Upper lobe of left lung (tissue), 6 donors: ENCODE measurements around the gene KRTAP5-7. TPM values are rescaled to one million over a fixed set of nuclear protein-coding genes. Genes with fewer than 3 reads are reported as not detected.

Source experiments
- ATAC-seq, 2 donors: fragments of 200-7000 bp; cut with Tn5 transposase; one replicate each; pipeline ENCODE4 v1.9.1; 2022; ENCODE audit warnings: mild to moderate bottlenecking in 2 of 2, moderate library complexity in 2 of 2; ENCODE audit not compliant: low FRiP score in 2 of 2
- DNase-seq, 2 donors: peaks; one replicate each; pipeline ENCODE4 v3.0.0-alpha.2; 2019 to 2020
- H3K27ac ChIP-seq, 4 donors: fragments of 200-600 bp; sonication (generic); one replicate each; pipeline ENCODE4 v1.5.1; 2016 to 2019
- H3K27me3 ChIP-seq, 4 donors: fragments of 200-600 bp; sonication (generic); one replicate each; pipeline ENCODE4 v1.5.1; 2017 to 2019
- H3K36me3 ChIP-seq, 4 donors: fragments of 200-600 bp; sonication (generic); one replicate each; pipeline ENCODE4 v1.5.1; 2016 to 2019
- H3K4me1 ChIP-seq, 4 donors: fragments of 200-600 bp; sonication (generic); one replicate each; pipeline ENCODE4 v1.5.1; 2018 to 2019
- H3K4me3 ChIP-seq, 4 donors: fragments of 200-600 bp; sonication (generic); one replicate each; pipeline ENCODE4 v1.5.1; 2017 to 2019; ENCODE audit warnings: mild to moderate bottlenecking in 2 of 4, moderate library complexity in 1 of 4
- H3K9me3 ChIP-seq, 4 donors: fragments of 200-600 bp; sonication (generic); one replicate each; pipeline ENCODE4 v1.5.1; 2018 to 2019
- POLR2A ChIP-seq, 4 donors: fragments of 450-650 bp; IDR thresholded peaks; one replicate each; pipeline ENCODE4 v1.5.1; 2016 to 2017; ENCODE audit warnings: antibody characterized with exemption in 4 of 4, mild to moderate bottlenecking in 2 of 4
- POLR2AphosphoS5 ChIP-seq, 2 donors: sonication (generic); formaldehyde crosslinking; IDR thresholded peaks; one replicate each; pipeline ENCODE4 v1.5.1; 2017; ENCODE audit warnings: antibody characterized with exemption in 2 of 2
- WGBS, 2 donors: methylation state at CpG; one replicate each; pipeline ENCODE4 v1.1.5; 2017 to 2018; 5-methylcytosine and 5-hydroxymethylcytosine counted together
- small RNA-seq, 4 donors: library from RNA; depleted of rRNA; stranded (forward); fragments of <200 nt; gene quantifications; one replicate each; pipeline ENCODE3, GENCODE V24; 2016
- total RNA-seq, 6 donors: library from RNA; depleted of rRNA in 4 of 6; stranded (reverse); fragments of >200 nt in 4 of 6; gene quantifications; one replicate each; pipeline versions ENCODE4 v1.1.0 to v1.2.1, GENCODE V29; 2016 to 2021
- donor health status: DM: no; HTN: no; CAD: no; lungs with moderate emphysema.
- donor health status: DM: no; HTN: yes; CAD: no; lungs with severe emphysema.

The KRTAP5-7 gene
- total RNA-seq, 6 donors from 2014 or later: 0.20 to 0.98 TPM; not detected in 4

DNA sequence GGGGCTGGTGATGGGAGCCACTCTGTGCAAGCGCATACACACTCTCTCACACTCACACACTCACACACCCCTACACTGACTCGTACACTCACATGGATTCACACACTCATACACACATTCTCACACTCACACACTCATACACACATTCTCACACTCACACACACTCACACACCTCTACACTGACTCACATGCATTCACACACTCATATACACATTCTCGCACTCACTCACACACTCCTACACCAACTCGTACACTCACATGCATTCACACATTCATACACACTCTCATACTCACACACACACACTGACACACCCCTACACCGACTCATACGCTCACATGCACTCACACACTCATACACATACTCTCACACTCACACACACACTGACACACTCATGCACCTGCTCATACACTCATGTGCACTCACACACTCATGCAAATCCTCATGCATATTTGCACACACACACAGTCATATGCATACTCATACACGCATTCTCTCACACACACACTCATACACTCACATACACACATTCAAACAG, 50.5 kb downstream of the KRTAP5-7 start:
- WGBS, 2 donors: 90 to 94% methylated on average over 7 of the region's 7 CpGs
- Histone ChIP-seq H3K9me3 (no peaks in the 10 kb centered on the region), H3K4me1 (peaks cover 0 to 7% (median 0%) of the 10 kb centered on the region in 4 donors), H3K36me3 (no peaks in the 10 kb centered on the region), H3K27me3 (no peaks in the 10 kb centered on the region), H3K27ac (no peak overlapping the region), H3K4me3 (no peak overlapping the region)
- DNase-seq (no peak), ATAC-seq (no peak)
- TF ChIP-seq POLR2A (IDR thresholded peaks at IDR 0.05): no peak
- no peak for TF ChIP-seq POLR2AphosphoS5 (IDR thresholded peaks at IDR 0.05)

Small RNA genes within 50 kb of the gene (small RNA-seq; reads per million reads assigned to genes)
- gene AP000867.1: 0 reads per million in 4 donors

Other genes with a start within 250 kb of the KRTAP5-7 start
- gene DHCR7, start 78.9 kb upstream of the KRTAP5-7 start, total RNA-seq: 10 to 100 TPM in 5 of 6 donors, 1 to 10 TPM in 1; 5.2 to 96.1 (median 66.4) TPM
- 100 to 1,000 TPM in 2 of 6 donors, 10 to 100 TPM in 4; 46.8 to 248 (median 79.5) TPM for gene NADSYN1, start 74.1 kb upstream of the KRTAP5-7 start, total RNA-seq
- 1 to 10 TPM in 1 of 6 donors, under 1 TPM in 3, not detected in 2; 0.23 to 7.3 (median 0.71) TPM for gene KRTAP5-8, start 10.8 kb downstream of the KRTAP5-7 start, total RNA-seq
- under 1 TPM in 2 of 6 donors, not detected in 4; 0.24 to 0.26 TPM for gene KRTAP5-9, start 21.2 kb downstream of the KRTAP5-7 start, total RNA-seq
- gene KRTAP5-10, start 38.3 kb downstream of the KRTAP5-7 start, total RNA-seq: under 1 TPM in 1 of 6 donors, not detected in 5; 0.34 TPM
- not detected for gene KRTAP5-11, start 55.6 kb downstream of the KRTAP5-7 start, total RNA-seq